Fibroblast of skin of abdomen (primary cell): ENCODE data around the gene LAMTOR2. TPM values are rescaled to one million over a fixed set of nuclear protein-coding genes. Genes with fewer than 3 reads are reported as not detected.
"Not testable (repeated sequence)": the region's sequence is repeated elsewhere in the genome, so short reads cannot be mapped to it uniquely, and the experiment has no call there.

Source experiments
- DNase-seq: peaks from one replicate; pipeline ENCODE4 v3.0.0-alpha.2; 2013
- polyA plus RNA-seq, 2 experiments: library from polyadenylated mRNA; unstranded; fragments of 120-200 nt; gene quantifications; one replicate each; pipeline ENCODE4 v1.2.1, GENCODE V29; 2013; ENCODE audit not compliant: insufficient read length in 2 of 2

Gene LAMTOR2
- 56.6 TPM for polyA plus RNA-seq (2013, experiment 1 of 2; ENCODE audit: insufficient read length)
- polyA plus RNA-seq (2013, experiment 2 of 2; ENCODE audit: insufficient read length): 58.1 TPM

DNA sequence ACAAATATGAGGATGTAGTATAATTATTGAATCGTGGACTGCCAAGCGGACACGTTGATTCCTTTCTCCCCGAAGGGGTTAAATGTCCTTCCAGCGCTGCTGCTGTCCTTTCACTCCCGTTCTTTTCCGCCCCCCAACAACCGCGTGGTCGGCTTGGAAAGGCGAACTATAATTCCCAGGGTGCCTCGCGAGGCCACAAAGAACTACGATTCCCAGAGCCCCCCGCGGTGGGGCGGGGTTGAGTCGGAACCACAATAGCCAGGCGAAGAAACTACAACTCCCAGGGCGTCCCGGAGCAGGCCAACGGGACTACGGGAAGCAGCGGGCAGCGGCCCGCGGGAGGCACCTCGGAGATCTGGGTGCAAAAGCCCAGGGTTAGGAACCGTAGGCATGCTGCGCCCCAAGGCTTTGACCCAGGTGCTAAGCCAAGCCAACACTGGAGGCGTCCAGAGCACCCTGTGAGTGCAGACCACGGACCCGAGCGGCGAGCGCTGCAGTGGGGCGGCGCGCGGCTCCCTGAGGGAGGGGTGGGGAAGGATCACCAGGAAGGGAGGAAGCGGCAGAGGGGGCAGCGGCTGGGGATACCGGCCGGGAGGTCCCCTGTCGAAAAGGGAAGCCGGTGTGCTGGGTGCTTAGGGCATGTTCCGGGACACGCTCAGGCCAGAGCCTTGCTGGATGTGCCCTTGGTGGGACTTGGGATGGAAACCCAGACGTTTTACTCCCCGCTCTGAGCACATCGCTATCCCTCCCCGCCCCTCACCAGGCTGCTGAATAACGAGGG lies at the start of gene LAMTOR2:
LAMTOR2 (plus strand) TSS at position 283 of the 781 bp plus-strand sequence; CDS start at position 391, 108 bp downstream.
- peak; percentile 97 for DNase-seq

DNA sequence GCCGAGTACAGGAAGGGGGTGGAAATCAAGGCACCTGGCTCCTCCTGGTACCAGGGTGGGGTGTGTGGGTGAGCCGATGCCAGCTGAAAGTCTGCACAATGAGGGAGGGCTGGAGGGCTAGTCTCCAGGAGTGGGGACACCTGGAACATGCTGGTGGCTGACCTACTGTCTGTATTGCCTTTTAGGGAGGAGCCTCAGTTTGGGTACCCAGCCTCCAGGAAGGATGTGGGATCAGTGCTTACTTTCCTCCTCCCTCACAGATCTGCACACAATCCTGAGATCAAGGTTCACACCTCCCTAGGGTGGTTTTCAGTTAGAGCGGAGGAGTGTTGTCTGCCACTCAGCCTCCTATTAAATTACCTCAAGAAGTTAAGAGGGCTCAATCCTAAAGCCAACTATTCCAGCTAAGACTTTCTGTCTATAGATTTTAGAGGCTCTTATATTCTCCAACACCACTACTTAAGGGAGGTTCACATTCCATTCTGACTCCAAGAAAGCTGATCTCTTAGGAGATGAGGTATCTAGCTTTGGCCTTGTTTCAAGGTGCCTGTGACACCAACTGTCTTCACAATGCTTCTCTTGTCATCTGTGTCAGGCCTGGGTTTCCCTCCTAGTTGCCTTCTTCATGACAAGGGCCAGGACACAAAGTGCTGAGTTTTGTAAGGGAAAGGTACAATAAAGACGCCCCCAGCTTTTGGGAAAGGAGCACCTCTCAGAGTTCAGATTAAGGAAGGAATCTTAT lies 49.6 kb upstream of the LAMTOR2 start:
- no peak for DNase-seq

DNA sequence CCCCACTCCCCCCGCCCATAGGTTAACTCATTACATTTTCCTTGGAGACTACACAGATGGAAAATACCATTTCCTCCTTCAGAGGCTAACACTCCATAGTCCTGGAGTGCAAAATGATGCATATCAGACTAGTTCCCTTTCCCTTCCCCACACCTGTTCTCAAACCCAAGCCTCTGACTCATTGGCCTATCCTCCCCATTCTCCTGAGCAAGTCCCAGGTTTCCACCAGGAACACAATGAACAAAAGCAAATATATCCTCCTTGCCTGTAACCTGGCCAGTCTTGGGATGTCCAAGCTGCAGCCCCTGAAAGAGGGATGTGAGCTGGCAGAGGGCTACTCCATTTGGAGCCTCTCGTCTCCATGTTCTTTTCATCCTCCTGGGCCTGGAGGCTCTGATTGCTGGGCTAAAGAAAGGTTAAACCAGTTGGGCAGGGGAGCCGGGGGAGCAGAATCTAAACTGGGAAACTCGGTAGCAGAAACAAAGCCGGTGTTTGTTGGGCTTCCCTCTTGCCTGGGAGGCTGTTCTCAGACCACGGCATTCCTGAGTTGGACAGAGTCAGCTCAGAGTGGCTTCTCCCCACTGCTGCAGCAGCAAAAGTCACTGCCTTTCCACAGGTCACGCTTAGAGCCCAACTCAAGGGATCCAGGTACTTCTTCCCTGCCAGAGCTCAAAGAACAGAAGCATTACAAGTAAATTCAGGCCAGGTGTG lies 47.8 kb upstream of the LAMTOR2 start:
- no peak for DNase-seq

DNA sequence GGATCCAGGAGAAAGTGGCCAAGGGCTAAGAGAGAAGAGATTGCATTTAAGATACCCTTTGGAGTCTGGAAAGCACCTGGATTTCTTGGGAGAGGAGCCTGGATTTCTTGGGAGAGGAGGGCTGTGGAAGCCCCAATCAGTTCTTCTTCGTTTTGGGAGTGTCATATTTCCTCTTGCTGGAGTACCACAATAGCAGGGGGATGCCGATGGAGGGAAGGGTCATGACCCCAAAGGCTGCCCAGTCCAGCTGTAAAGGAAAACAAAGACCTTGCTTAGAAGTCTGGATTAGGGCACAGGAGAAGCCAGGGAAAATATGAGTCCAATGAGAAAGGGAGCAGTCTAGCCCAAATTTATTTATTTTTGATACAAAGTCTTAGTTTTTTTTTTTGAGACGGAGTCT lies 45.2 kb upstream of the LAMTOR2 start:
- DNase-seq: no peak

DNA sequence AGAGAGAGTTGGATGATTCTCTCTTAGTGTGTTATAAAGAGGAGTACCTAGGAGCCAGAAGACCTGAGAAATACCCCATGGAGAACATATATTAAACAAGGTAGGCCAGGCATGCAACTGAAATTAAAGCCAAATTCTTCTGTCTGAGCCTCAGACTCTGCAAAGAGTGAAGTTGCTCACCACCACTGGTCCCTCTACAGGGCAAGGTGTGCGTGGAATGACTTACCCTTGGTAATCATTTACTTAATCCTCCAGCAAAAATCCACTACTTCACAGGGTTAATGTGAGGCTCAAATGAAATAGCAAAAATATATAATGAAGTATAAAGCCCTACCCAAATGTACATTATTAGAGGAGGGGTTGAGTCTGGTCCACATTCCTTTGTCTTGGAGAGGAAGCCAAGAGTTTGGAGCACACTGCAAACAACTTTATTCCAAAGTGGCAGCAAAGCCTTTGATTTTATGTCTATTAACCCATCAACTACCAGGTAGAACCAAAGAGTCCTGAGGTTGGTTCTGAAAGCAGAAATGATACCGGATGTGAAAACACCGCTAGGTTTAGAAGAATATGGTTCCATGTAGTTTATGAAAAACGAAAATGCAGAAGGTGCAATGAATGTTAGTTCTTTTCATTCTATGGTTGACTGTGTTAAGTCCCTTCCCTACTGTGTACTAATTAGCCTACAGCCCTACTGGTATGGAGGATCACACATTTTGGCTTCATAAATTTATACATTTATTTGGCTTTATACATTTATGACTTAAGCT lies 42.3 kb upstream of the LAMTOR2 start:
- DNase-seq: no peak

DNA sequence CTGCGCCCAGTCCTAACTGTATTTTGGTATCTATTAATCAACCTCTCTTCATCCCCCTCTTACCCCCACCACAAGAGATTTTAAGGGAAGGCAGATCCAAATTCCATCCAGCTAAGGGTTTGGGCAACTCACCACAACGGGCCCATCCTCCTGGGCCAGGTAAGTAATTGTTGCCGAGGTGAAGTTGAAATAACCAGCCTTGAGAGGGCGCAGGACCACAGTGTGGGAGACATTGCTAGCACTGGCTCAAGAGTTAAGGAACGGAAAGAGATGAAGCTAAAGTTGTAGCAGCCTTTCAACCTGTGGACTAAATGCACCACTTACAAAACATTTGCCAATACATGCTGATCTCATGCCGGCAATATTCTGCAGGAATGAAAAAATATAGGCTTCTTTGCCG lies 39.8 kb upstream of the LAMTOR2 start:
- DNase-seq: no peak

DNA sequence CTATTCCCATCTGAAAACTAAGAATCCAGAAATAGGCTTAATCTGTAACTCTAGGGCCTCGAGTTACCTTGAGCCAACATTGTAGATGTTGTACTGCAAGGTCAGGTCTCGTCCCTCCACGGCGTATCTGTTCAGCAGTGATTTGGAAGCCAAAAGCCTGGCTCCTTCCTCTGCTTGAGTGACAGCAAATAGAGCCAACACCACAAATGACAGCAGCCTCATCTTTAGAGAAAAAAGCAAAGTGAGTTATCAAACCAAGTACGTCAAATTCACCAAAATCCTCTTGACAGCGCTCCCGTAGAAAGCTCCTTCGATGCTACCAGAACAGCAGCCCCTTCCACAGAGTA lies 34.7 kb upstream of the LAMTOR2 start:
- no peak for DNase-seq

DNA sequence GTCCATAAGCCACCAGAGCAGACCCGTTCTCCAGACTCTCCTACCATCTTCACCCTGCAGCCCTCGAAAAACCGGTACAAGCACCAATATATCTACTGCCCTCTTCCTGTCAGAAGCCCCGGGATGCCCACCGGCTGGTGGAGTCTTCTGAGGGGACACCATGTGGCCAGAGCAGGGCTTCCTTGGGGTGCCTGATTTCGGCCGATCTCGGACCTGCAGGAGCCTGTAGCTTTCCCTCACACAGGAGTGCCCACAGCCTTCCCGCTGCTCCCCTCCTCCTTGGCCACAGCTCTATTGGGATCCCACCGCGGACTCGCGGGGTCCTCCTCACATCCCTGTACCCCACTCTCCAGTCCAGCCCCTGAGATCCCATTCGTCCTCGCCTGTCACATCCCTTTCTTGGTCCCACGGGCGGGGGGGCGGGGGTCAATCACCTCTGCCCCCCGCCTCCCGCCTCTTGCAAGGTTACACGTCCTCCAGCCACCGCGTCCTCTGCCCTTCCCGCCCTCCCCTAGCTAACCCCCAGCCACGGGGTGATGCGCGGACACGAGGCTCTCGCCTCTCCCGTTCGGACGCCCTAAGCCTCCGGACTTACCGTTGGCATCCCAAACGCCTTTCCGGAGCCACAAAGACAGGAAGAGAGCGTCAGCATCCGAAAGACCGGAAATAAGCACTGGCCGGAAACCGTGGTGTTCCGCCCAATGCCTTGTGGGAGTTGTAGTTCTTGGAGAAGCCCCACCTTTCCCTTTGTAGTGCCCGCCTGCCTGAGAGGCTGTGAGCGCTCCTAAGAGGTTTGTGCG lies 34.1 kb upstream of the LAMTOR2 start, which contains the start of gene SSR2:
SSR2 (minus strand) TSS at position 659 of the 800 bp plus-strand sequence. CDS start 784 bp downstream, outside the sequence.
- DNase-seq: peak; percentile 90

DNA sequence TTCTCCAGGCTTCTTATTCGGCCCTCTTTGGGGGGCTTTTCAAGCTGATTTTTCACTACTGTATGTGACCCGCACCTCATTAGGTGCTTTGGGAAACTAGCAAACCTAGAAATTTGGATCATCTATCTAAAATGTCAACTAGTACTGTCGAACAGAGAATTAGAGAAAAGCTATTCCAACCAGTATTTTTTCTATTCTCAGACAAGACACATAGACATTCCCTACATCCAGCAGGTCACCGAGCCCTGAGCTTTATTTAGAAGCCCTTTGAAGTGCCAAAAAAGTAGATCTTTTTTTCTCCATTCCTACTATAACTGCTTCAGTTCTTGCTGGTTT lies 33.5 kb upstream of the LAMTOR2 start:
- DNase-seq: no peak

DNA sequence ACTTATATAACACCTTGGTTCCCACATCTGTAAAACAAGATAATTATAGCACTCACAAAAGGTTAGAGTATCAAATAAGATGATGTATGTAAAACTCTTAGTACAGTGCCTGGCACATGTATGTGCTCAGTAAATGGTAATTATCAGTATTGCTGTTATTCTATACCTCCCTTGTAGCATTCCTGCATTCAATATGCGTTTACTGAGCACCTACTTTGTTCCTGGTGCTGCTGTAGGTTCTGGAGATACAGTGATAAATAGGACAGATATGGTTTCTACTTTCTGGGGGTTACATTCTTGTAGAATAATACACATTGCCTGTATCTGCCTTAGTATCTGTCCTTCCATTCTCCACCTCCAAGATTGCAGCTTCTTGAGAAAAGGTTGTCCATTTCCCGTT lies 32.6 kb upstream of the LAMTOR2 start:
- no peak for DNase-seq

DNA sequence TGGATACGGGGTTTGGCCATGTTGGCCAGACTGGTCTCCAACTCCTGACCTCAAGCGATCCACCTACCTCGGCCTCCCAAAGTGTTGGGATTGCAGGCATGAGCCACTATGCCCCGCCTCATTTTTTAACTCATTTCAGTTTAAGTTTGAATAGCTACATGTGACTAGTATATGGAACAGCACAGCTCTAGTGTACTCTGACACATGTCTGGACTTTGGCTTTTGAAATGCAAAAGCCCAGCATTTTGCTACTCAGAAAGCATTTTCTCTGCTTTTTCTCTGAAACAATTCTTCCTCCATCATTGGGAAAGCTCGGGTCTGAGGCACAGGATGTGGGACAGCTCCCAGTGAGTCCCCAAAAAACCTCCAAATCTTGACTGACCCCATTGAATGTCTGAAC lies 29.8 kb upstream of the LAMTOR2 start:
- DNase-seq: no peak

DNA sequence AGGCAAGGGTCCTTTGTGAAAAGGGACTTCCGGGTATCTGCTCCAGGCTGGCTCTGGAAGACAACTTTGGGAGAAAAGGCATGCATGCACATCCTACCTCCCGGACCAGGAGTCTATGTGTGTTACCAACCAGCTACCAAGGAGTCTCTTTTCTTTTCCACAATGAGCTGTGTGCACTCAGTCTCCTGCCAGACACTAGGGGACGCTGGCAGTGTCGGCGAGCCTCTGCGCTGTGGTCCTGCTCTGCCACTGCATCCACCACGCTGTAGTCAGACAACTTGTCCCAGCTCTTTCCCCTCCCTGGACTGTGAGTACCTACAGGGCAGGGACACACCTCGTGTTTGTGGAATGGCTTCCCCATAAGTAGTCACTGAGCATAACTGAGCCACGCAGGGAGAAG lies 28.7 kb upstream of the LAMTOR2 start:
- DNase-seq: peak; percentile 20

DNA sequence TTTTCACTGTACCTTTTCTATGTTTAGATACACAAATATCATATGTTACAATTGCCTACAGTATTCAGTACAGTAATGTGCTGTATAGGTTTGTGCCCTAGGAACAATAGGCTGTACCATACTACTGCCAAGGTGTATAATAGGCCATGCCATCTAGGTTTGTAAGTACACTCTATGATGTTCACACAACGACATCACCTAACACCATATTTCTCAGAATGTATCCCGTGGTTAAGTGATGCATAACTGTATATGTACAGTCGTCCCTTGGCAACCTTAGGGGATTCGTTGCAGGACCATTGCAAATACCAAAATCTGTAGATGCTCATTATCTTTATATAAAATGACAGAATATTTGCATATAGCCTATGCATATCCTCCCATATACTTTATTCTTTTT lies 28.0 kb upstream of the LAMTOR2 start:
- DNase-seq: peak; percentile 4

DNA sequence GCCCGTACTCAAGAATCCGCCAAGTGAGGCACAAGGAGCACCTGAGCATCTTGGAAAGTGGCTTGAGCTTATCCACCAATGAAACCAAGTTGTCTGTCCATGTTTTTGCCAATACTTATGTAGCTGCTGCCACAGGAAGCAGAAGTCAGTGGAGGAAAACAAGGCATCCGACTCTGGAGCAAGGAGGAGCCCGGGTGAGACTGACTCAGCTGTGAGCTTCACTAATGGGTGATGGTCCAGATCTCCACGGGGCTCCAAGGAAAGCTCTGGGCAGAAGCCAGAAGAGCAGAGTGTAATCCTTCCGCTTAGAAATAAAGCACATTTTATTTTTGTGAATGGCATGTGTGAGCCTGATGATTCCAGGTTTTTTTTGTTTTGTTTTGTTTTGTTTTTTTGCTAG lies 21.6 kb upstream of the LAMTOR2 start:
- peak; percentile 8 for DNase-seq

DNA sequence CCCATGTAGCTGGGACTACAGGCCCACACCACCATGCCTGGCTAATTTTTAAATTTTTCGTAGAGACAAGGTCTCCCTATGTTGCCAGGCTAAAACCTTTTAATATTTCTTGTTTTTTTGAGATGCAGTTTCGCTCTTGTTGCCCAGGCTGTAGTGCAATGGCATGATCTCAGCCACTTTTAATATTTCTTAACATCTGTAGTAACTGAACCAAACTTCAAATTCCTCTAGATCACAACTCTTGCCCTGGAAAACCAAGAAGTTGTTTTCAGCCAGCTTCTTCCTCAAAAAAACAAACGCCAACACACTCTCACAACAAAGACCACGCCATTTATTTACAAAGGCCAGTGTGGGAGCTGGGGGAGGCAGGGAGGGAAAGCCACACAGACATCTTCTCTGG lies 19.6 kb upstream of the LAMTOR2 start:
- DNase-seq: not testable (repeated sequence)

DNA sequence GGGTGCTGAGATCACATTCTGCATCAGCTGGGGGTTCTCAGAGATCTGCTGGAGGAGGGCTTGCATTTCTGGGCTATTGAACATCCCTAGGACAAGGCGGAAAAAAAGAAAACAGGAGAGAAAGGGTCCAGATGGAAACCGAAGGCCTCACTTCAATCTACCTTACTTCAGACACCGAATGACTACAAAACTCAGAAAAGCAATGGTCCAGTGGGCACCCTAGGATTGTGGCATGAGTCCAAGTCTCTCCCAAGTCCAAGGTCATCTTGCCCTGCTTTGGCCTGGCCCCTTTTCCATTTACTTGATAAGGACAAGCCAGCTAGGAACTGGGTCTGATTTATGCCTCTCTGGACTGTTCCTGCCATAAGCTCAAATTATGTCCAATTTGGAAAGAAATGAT lies 11.8 kb upstream of the LAMTOR2 start:
- DNase-seq: no peak

DNA sequence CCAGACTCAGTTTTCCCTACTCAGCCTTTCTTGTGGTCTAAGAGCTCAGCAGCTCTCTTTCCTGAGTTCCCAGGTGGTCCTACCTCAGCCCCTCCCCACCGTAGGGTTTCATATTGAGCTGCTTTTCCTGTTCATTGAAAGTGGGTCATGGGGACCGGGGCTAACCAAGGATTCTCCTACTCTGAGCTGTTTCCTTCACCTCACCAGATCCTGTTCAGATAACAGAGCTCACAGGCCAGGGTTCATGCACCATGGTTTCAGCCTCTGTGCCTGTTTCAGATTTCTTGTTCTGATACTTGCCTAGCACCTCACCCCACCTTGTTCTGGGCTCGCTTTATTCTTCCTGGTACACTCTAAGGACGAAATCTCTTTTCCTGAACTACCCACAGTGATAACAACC lies 9.5 kb upstream of the LAMTOR2 start:
- no peak for DNase-seq

DNA sequence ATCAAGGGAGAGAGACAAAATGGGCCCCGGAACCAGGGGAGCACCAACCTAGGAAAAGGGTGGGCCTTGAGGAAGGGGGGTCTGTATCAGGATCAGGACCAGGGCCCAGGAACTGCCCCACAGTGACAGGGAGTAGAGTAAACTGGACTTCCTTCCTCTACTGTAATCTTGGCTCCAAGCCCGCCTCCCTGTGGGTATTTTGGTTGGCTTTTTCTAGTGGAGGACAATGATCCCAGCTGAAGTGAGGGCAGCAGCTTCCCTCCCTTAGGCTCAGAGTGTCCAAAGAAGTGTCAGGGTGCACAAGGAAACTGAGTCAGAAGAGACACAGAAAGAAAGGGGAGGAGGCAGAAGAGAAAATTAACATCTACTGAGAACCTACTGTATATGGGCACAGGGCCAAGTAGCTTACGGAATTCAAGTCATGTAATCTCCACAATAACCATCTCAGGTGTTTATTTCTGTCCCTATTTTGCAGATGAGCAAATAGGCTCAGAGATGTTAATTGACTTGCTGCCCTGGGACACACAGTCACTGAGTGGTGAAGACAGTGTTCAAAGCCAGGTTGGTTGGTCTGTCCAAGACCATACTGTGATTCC lies 5.8 kb upstream of the LAMTOR2 start:
- DNase-seq: no peak

DNA sequence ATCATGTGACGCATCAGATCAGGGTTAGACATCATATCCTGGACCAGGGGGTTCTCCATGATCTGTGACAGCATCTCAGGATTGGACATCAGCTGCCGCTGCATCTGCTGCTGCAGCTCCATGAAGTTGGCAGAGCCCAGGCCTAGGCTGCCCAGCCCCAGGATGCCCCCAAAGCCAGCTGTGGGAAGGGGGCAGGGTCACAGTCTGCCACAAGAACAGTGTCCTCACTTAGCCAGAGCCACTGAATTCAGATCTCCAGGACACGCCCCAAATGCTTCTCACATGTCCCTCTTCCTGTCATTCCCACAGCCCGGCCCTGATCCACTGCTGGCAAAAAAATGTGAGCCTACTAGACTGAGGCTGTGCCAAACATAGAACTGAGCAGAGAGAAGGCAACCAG lies 4.2 kb upstream of the LAMTOR2 start:
- no peak for DNase-seq

DNA sequence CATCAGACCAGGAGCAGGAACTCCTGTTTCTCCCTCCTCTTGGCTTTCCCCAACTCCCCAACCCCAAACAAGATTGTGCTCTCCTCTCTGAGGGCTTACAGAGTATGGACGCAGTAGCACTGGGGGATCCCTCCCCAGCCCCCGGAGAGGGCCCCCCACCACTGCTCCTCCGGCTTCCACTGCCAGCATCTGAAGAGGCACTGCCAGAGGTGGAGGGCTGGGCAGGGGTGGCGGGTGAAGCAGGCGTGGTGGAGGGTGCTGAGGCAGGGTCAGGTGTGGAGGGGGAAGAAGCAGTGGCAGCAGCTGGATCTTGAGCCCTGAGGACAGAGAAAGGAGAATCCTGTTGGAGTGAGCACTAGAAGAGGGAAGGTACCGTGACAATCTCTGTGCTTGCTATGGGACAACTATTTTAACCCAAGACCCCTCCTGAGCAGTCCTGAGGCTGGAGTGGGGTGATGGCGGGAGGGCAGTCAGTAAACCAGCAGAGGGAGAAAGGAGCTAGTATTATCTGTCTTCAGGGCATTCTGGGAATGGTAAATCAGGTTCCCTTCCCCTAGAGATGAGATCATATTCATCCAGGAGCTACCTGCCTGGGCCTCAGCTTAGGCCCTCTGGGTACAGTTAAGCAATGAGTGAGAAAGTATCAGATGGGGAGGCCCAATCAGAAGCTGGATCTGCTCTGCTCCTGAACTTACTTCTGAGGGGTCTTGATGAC lies 3.4 kb upstream of the LAMTOR2 start:
- DNase-seq: no peak
